ENCODE measurements around the gene GDAP1L1.
A peak's percentile ranks its signal among the peaks of the same experiment; 100 is the strongest.

Gene GDAP1L1

DNA sequence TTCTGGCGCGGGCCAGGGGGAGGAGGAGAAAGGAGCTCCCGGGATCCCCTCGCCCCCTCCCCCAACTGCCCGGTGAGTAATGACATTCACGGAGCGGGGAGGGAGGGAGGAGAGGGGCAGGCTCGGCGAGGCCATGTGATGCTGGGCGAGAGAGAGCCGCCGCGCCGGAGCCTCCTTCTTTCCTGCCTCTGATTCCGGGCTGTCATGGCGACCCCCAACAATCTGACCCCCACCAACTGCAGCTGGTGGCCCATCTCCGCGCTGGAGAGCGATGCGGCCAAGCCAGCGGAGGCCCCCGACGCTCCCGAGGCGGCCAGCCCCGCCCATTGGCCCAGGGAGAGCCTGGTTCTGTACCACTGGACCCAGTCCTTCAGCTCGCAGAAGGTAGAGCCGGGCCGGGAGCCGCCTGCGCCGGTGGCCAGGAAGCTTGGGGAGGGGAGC is at the start of gene GDAP1L1:
GDAP1L1 (plus strand) TSS at position 178 of the 441 bp plus-strand sequence; CDS start at position 205, 27 bp downstream.
- DNase-seq (ENCODE audit: low read depth): no peak

DNA sequence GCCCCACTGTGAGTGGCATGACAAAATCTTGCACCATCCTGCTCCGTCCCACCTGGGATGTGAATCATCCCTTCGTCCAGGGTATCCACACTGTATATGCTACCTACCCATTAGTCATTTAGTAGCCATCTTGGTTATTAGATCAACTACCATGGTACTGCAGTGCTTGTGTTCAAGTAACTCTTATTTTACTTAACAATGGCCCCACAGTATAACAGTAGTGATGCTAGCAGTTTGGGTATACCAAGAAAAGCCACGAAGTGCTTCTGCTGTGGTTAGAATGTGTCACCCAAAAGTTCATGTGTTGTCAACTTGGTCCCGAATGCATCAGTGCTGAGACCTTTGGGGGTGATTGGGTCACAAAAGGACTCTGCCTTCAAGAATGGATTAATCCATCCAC is 48.2 kb upstream of the GDAP1L1 start:
- no peak for DNase-seq (ENCODE audit: low read depth)

DNA sequence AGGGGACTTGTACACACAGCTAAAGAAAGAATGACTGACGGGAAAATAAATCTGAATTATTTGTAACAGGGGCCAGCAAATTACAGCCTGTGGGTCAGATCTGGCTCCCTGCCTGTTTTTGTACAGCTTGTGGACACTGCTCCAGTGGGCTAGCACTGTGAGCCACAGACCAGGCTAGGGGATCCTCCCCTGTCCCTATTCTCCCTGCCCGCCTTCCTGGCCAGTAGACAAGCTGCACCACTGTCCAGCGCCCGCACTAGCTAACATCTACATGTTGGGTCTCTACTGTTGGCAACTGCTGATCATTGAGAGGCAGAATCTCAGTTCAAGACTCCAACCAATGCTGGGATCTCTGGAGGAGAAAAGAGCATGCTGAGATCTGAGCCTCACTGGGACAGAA is 47.2 kb upstream of the GDAP1L1 start:
- no peak for DNase-seq (ENCODE audit: low read depth)

DNA sequence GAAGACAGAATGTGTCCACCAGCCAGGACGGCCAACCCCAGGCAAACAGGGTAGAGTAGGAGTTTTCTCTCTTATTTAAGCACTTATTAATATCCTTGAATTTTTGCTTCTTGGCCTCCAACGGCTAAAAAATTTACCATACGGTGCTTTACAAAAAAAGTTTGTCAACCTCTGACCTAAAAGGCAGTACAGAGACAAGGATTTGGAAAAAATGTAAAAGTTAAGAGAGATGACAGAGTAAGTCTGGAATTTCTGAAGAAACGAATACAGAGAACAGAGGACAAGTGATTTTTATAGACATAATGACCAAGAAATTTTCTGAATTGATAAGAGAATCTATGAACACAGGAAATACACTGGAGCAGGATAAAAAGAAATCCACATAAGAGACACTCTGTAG is 46.7 kb upstream of the GDAP1L1 start:
- DNase-seq (ENCODE audit: low read depth): no peak

DNA sequence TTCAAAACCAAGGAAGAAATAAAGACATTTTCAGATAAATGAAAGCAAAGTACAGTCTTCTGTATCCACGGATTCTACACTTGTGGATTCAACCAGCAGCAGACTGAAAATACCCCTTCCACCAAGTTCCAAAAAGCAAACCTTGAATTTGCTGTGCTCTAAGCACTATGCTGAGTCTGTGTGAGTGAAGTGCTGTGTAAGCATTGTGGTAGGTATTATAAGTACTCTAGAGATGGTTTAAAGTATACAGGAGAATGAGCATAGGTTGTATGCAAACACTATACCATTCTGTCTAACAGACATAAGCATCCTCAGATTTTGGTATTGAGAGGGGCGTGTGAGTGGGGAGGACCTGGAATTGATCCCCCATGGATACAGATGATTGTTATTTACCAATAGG is 46.1 kb upstream of the GDAP1L1 start:
- DNase-seq (ENCODE audit: low read depth): no peak

DNA sequence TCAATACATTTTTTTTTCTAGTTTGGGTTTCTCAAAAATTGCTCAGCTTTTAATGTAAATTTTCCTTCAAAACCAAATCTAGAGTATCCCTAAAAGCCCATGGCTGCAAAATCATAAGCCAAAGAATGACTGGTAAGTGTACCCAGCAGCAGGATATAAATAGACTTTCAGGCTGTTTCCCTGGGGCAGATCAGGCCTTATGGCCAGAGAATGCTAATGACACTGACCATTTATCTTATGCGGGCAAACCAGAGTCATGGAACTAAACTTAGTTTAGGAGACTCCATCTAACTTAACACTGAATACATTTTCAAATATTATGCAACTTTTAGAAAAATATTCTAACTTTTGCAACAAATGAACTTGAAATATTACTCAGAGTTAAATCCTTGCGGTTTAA is 43.9 kb upstream of the GDAP1L1 start:
- DNase-seq (ENCODE audit: low read depth): no peak

DNA sequence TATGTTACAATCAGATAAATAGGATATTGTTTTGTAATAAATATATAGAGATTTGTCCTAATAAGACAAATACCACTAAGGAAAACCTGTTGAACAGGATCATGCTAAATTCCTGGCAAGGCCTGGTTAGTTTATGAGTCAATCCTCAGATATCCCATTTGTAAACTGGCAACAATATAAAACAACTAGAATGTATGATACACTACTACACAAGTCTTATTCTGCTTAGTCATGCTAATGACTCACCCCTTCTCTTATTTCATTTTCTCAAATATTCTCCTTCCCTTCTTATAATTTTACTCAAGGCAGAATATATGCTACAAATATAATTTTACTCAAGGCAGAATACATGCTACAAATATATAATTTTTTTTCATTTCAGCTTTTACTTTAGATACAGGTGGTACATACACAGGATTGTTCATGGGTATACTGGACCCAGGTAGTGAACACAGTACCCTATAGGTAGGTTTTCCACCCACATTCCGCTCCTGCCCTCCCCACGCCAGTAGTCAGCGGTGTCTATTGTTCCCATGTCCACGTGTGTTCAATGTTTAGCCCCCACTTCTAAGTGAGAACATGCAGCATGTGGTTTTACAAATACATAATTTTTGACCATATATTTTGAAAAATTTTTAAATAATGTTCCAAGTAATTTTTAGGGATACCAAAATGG is 42.8 kb upstream of the GDAP1L1 start:
- DNase-seq (ENCODE audit: low read depth): no peak

DNA sequence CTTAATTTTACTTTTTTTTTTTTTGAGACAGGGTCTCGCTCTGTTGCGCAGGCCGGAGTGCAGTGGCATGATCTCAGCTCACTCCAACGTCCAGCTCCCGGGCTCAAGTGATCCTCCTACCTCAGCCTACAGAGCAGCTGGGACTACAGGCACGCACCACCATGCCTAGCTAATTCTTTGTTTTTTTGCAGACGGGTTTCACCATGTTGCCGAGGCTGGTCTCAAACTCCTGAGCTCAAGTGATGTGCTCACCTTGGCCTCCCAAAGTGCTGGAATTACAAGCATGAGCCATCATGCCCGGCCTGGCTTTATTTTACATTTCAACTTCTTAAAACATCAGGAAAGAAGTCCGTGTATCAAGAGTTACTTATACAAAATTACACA is 42.3 kb upstream of the GDAP1L1 start:
- DNase-seq (ENCODE audit: low read depth): no peak

DNA sequence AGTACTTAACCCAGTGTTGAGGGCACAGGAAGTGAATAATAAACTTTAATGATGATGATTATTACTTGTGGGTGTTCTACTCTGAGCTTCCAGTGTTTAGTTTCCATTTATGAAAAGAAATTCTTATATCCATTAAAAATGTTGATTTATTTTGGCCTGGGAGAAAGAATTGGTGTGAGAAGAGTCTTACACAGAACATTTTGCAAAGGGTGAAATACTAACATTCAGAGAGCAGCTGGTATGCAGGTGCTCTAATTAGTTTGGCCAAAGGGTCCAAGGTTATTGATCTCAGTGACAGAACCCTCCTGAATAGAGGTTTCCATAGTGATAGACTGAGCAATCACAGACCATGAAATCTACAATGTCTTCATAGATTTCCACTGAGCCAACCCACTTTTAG is 41.0 kb upstream of the GDAP1L1 start:
- DNase-seq (ENCODE audit: low read depth): no peak

DNA sequence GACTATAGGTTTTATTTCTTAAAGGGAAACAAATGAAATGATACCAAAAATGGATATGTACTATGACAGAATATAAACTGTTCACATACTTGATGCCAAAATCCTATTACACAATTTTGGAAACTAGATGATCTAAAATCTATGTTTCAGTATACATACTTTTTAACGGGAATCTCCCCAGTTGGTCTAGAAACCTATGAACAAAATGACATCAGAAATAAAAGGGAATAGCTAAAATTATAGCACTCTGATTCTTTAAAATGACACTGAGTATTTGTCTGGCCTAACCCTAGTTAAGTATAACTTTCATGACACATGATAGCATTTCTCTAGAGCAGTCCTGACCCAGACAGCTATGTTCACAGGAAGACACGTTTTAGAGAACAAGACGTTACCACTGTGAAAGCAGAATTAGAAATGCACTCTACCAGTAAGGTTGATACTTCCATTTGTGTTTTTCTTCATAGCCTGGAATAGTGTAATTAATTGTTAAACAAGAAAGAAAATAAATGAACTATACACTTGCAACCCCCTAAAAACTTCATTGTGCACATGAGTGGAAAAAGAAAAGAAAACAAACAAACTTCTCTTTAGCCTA is 39.9 kb upstream of the GDAP1L1 start:
- DNase-seq (ENCODE audit: low read depth): no peak

DNA sequence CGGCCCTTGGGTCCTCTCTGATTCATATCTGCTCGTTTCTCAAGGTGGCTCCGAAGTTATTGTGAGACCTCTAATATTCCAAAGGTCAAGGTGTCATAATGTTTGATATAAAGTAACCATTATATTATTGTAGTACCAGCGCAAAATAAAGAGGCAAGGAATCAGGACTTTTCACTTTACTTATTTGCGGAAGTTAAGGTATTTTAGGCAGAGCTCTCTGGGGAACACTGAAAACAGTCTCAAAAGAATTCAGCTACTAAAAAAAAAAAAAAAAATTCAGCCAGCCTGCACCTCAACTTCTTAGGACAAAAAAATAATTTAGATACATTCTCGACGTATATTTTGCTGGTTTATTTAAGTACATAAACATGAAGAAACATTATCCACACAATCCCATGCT is 38.9 kb upstream of the GDAP1L1 start:
- DNase-seq (ENCODE audit: low read depth): no peak

DNA sequence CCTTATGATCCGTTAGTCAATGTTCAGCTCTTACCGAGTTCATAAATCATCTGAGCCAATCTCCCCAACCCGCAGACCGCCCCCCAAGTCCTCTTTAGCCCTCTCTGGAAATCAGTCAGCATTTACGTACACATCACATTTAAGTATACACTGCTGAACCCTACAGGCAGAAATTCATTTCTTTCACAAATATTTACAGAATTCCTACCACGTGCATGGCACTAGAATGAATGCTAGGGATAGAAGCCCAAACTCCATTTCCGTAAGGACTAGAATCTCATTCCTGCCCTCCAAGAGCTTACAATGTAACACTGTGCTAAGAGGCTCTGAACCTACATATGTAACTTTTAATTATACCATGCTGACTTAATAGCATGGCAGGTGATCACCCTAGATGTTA is 38.3 kb upstream of the GDAP1L1 start:
- DNase-seq (ENCODE audit: low read depth): no peak

DNA sequence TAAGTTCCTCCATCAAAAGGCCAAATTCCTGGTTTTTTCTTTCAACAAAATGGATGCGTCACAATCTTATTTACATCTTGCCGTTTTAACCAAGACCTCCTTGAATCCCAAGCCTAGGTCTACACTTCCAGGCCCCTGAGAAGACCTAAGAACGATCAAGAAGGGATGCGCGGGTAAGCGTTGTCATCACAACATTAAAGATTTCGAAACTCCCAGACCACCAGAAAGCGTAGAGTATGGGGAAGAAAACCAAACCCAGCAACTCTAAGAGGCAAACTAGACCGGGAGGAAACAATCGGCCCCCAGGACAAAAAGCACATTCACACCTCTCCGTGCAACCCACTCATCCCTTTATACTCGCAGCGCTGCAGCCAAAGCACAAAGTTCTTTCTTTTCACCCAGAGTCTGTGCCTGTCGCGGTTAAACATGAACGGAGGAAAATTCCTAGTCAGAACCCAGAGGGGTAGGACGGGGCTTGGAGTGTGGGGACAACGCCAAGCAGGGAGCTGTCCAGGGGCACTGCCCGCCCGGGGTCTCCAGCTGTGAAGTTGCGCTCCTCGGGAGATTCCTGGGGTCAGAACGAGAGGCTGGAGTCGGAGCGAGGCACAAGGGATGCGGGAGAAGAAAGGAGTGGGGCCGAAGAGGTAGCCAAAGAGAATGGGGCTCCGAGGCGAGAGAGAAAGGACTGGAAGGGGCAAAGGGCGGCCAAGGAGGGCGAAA is 37.3 kb upstream of the GDAP1L1 start:
- DNase-seq (ENCODE audit: low read depth): no peak

DNA sequence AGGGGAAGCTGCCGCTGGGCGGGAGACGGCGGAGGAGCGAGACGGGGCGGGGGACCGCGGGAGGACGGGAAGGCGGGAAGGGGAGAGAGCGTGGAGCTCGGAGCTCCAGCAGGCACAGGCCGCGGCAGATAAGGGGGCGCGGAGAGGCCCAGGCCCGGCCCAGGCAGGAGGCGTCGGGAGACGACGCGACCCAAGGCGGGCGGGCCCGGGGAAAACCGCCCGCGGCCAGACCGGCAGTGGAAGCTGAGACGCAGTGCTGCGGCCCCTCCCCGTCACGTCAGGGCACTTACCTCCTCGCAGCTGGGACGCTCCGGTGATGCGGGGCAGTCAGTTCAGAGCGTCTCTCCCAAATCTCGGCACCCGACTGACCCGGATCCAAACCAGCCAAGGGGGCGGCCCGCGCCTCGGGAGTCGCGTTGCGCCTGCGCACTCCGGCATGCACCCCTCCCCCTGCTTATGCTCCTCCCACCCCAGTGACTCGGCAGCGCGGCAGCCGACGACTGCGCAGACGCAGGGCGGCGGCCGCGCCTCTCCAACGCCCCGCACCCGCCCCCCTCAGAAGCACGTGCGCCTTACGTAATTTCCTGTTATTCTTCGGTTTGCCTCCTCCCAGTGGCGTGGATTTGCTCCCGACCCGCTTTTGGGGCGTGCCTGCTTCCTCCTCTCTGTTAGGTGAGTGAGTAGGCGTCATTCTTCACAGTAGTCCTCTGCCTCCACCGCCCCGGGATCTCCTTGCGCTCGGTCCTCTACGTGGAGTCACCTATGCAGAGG is 36.5 kb upstream of the GDAP1L1 start, which contains the start of gene OSER1:
OSER1 (minus strand) TSS at position 366 of the 771 bp plus-strand sequence. CDS start 3,814 bp downstream, outside the sequence.
- peak; percentile 95 for DNase-seq (ENCODE audit: low read depth)

DNA sequence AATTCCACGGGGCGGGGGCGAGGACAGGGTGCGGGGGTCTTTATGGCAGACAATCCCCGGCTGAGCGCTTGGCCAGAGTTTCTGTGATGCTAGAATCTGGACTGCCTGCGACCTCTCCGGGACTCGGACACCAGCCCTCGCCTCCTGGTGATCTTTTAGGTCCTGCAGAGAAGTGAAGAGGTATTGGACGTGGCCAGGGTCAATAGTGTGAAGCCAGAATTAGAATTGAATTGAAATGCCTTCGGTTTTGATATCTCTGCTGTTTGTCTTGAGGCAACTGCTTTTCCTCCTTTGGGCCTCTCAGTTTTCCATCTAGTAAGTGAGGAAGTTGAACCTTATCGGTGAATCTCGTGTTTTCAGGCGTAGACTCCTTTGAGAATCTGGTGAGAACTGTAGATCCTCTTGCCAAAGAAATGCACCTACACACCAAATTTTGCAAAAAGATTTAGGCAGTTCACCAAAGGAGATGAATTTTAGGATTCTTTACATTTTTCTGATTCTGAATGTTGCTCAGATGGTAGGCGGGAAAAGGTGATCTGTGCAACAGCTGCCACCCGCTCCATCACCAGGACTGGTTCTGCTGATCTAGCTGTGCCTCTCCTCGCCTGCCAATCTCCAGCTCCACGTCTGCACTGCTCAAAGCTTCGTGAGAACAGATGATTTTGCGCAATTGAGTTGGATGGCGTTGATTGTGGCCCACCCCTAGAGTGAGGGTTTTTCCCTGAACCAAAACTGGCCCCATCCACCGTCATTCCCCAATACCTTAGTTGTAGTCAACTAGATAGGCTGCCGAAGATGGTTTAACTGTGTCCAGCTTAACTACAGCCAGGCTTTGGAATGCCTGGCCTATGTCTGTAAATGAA is 35.7 kb upstream of the GDAP1L1 start:
- no peak for DNase-seq (ENCODE audit: low read depth)

DNA sequence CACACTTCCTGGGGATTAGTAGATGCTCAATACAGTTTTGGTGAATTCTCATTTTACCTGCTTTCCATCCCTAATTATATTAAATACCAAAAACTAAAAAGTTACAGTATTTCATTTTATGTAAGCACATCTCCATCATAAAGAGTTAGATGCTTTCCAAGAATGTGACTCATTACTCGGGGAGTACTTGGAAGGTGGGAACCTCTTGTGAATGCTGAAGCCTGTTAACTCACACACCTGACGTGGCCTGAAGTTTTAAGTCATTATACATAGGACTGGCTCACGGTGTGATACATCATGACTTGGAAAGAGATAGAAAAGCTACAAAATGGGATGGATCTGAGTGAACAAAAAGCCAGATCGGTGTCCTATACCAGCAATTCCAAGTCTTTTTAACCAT is 34.3 kb upstream of the GDAP1L1 start:
- no peak for DNase-seq (ENCODE audit: low read depth)

DNA sequence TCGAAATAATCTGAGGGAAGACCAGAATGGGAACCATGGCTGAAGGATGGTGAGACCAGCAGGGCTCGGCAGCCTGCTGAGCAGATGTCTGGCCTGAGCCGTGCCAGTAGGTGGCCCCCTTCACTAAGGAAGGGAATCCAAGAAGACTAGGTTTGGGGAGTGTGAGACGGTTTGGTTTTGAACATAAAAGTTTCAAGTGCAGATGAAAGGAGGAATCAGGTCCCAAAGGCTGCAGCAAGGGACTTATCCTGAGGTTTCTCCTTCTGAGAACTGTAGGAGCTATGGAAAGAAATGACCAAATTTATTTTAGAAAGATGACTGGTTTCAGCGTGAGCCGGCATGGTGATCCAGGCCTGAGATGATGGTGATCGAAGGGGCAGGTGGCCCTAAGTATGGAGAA is 32.0 kb upstream of the GDAP1L1 start:
- DNase-seq (ENCODE audit: low read depth): peak; percentile 55

DNA sequence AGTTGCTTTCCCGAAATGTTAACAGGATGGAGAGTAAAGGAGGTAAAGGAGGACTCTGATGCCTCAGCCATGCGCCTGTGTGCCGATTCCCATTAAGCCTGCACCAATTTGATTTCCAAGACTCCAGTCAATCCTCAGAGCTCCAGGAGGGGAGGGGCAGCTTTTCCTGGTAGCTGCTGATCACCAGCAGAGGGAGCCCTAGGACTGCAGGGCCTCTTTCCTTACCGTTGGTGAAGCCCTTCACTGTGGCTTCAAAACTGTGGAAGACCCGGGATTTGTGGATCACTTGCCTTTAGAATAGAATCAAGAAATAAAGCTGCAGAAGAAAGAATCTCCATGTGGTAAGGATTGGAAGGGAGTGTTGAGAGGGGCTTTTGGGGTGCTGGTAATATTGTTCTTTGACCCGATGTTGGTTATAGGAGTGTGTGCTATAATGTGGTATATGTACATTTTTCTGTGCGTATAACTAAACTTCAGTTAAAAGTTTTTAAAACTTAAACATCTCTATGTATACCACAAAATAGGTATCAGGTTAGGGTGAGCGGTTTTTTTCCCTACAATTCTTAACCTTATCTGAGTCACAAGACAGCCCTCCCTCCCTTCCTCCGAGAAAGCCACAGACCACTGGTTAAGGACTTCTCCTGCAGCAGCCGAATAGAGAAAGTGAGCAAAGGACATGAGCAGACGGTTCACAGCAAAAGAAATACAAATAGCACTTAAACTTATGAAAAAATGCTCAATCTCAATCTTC is 29.6 kb upstream of the GDAP1L1 start:
- DNase-seq (ENCODE audit: low read depth): peak; percentile 51

DNA sequence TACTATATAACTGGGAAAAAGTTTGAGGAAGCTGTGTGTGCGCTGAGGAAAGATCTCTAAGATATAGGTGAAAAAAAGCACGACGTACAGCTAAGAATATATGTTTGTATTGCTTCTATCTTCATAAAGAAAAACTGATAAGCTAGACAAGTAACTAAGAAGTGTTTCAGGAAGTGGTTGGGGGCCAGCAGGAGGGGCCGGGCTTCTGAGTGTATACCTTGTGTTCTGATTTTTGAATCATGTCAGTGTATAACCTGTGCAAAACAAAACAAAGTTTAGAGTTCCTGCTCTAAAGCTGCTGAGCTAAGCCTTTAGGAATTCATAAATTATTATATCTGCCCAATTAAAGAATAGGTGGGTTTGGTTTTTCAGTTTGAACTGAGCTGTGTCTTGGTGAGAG is 28.7 kb upstream of the GDAP1L1 start:
- no peak for DNase-seq (ENCODE audit: low read depth)

DNA sequence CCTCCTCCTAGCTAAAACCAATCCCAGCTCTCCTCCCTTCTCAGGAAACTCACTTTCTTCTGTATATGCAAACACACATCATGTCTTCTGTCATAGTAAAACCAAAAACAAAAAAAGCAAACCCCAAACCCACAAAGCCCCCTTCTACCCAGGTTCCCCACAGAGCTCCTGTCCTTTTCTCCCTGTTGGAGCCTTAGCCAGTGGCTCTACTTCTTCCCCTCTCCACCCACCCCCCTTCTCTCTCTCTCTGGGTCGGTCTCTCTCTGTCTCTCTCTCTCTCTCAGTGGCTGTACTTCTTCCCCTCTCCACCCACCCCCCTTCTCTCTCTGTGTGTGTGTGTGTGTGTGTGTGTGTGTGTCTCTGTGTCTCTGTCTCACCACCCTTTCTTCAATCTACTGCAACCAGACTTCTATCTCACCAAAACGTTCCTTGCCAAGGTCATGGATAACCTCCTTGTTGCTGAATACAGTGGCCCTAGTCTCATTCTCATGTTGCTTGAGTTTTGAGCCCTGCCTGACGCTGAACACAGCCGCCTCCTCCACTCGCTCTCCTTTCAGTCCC is 27.9 kb upstream of the GDAP1L1 start:
- DNase-seq (ENCODE audit: low read depth): no peak
